ENCODE data around the gene NFIC. TPM values are rescaled to one million over a fixed set of nuclear protein-coding genes. Genes with fewer than 3 reads are reported as not detected.
A peak's percentile ranks its signal among the peaks of the same experiment; 100 is the strongest.

Gene NFIC
- total and polyA plus RNA-seq, 10 of the 15 experiments (the other 5 are each of a cell fraction or from before 2014, with no cell fraction given) = 0.71 to 53.5 (median 10.2) TPM

GRCh38 chr19:3500429-3501101 is 134.2 kb downstream of the NFIC start, which contains the start of gene DOHH (continued):
- TF ChIP-seq PRDM15 (CRISPR knock-in tag; IDR thresholded peaks at IDR 0.05) (no peak), FOS (IDR thresholded peaks at IDR 0.05; ENCODE audit: borderline replicate concordance, extremely low read depth, insufficient read length) (no peak), EZH2 (IDR thresholded peaks at IDR 0.05; ENCODE audit: borderline replicate concordance, control insufficient read depth, low read depth, low read length) (no peak), TCF7 (IDR thresholded peaks at IDR 0.05; ENCODE audit: borderline replicate concordance) (no peak), TBL1XR1 (IDR thresholded peaks at IDR 0.05; ENCODE audit: low read depth, low read length) (peak; percentile 44), RCOR1 (conservative IDR thresholded peaks at IDR 0.05; ENCODE audit: low read depth, low read length) (0 out of 2 replicates have a peak, but pooled peaks have one; percentile 30), SRF (IDR thresholded peaks at IDR 0.05; ENCODE audit: low read depth in 2 of 2, low read length in 2 of 2) (no peak), PAX8 (IDR thresholded peaks at IDR 0.05) (no peak), HSF1 (IDR thresholded peaks at IDR 0.05; ENCODE audit: low read depth, low read length) (no peak; the same call in 1 of the 2 replicates), SP1 (IDR thresholded peaks at IDR 0.05; ENCODE audit: low read depth, low read length) (peak; percentile 89), USF1 (IDR thresholded peaks at IDR 0.05; ENCODE audit: borderline replicate concordance, extremely low read length, insufficient read depth, low read depth, low read length) (peak; percentile 99), ZNF687 (IDR thresholded peaks at IDR 0.05) (peak; percentile 52; the same call in 1 of the 2 replicates), FOXM1 (IDR thresholded peaks at IDR 0.05; ENCODE audit: low read depth, low read length) (no peak), ZSCAN29 (IDR thresholded peaks at IDR 0.05) (peak; percentile 21; the same call in 1 of the 2 replicates), GATAD2B (conservative IDR thresholded peaks at IDR 0.05; ENCODE audit: low read depth) (peak; percentile 75; the same call in 1 of the 2 replicates), POLR2A (IDR thresholded peaks at IDR 0.05; ENCODE audit: low read depth, low read length) (peak; percentile 98), ESRRA (IDR thresholded peaks at IDR 0.05; ENCODE audit: low read length) (no peak), ETV6 (conservative IDR thresholded peaks at IDR 0.05 in 1 of 2, IDR thresholded peaks at IDR 0.05 in 1 of 2; ENCODE audit: borderline replicate concordance in 1 of 2, low read depth in 1 of 2) (no peak)
